Endodermal cell (in vitro differentiated cells): ENCODE results near the gene MRC2. TPM values are rescaled to one million over a fixed set of nuclear protein-coding genes. Genes with fewer than 3 reads are reported as not detected.

Experiments used
- DNase-seq: peaks from one replicate; pipeline ENCODE4 v3.0.0-alpha.2; 2017
- H3K27ac ChIP-seq: 2 replicates; pipeline ENCODE4 v1.5.1; 2013; ENCODE audit warnings: mild to moderate bottlenecking, low read depth, low read length, moderate library complexity
- H3K27me3 ChIP-seq: 2 replicates; pipeline ENCODE4 v1.6.1; 2013; ENCODE audit warnings: mild to moderate bottlenecking, low read length, moderate library complexity; ENCODE audit not compliant: insufficient read depth, control insufficient read depth, poor library complexity, severe bottlenecking
- H3K36me3 ChIP-seq: 2 replicates; pipeline ENCODE4 v1.7.0; 2013; ENCODE audit warnings: mild to moderate bottlenecking, low read length, moderate library complexity; ENCODE audit not compliant: control insufficient read depth, insufficient read depth
- H3K4me1 ChIP-seq: one replicate; pipeline ENCODE4 v1.7.0; 2013; ENCODE audit warnings: low read length; ENCODE audit not compliant: control insufficient read depth, insufficient read depth
- H3K4me3 ChIP-seq: 2 replicates; pipeline ENCODE4 v1.5.1; 2013; ENCODE audit warnings: mild to moderate bottlenecking, low read length, moderate library complexity
- H3K9ac ChIP-seq: 2 replicates; pipeline ENCODE4 v1.6.1; 2013; ENCODE audit warnings: mild to moderate bottlenecking, low read length, moderate library complexity; ENCODE audit not compliant: poor library complexity, severe bottlenecking; ENCODE audit errors: extremely low read depth
- H3K9me3 ChIP-seq: 2 replicates; pipeline ENCODE4 v1.6.1; 2013; ENCODE audit warnings: mild to moderate bottlenecking, low read length, moderate library complexity; ENCODE audit not compliant: control insufficient read depth
- H3K27ac Mint-ChIP-seq: 2 replicates; pipeline ENCODE4 v1.8.0; 2020; ENCODE audit warnings: mixed read lengths
- H3K27me3 Mint-ChIP-seq: 2 replicates; pipeline ENCODE4 v1.8.0; 2021; ENCODE audit warnings: mild to moderate bottlenecking, mixed read lengths; ENCODE audit not compliant: insufficient read depth
- H3K36me3 Mint-ChIP-seq: 2 replicates; pipeline ENCODE4 v1.8.0; 2020; ENCODE audit warnings: low read depth, mixed read lengths
- H3K4me1 Mint-ChIP-seq: 2 replicates; pipeline ENCODE4 v1.8.0; 2020; ENCODE audit warnings: mixed read lengths
- H3K4me3 Mint-ChIP-seq: 2 replicates; pipeline ENCODE4 v1.8.0; 2020; ENCODE audit warnings: mild to moderate bottlenecking, moderate library complexity, mixed read lengths
- H3K9me3 Mint-ChIP-seq: 2 replicates; pipeline ENCODE4 v1.8.0; 2020; ENCODE audit warnings: mild to moderate bottlenecking, mixed read lengths
- CTCF ChIP-seq: fragments of 200-600 bp; sonication (generic); conservative IDR thresholded peaks from 2 replicates; pipeline ENCODE4 v1.5.0; 2021; ENCODE audit warnings: antibody characterized with exemption, mild to moderate bottlenecking
- WGBS, 2 experiments: methylation state at CpG; one replicate each; pipeline versions ENCODE4 v1.1.5 to v1.1.7; 2013; ENCODE audit warnings: missing lambda C conversion rate in 2 of 2, mixed read lengths in 1 of 2; ENCODE audit not compliant: insufficient coverage in 1 of 2, insufficient read length in 1 of 2; 5-methylcytosine and 5-hydroxymethylcytosine counted together
- total RNA-seq, 2 donors: library from RNA; stranded (reverse); fragmentation: NEBNext Ultra II Directional in 1 of 2; extraction: Animal tissue kit (Norgen Biotek cat#: 25700) in 1 of 2; gene quantifications; 2 replicates in 1 of 2; 3 replicates in 1 of 2; pipeline ENCODE4 v1.2.1, GENCODE V29; 2021

The MRC2 gene
- total RNA-seq, 2 donors from 2014 or later, result 103 to 165 TPM

- peaks cover 69% of the 10 kb centered on the region for H3K36me3 Mint-ChIP-seq
- no peaks in the 10 kb centered on the region for H3K27me3 Mint-ChIP-seq
- peaks cover 85% of the 10 kb centered on the region for H3K36me3 ChIP-seq
Observed at GRCh38 chr17:62597150-62597549, 30.3 kb upstream of the MRC2 start.

GRCh38 chr17:62597920-62598319 is 29.6 kb upstream of the MRC2 start:
- no peak overlapping the region for H3K9ac ChIP-seq
- Mint-ChIP-seq H3K27me3 (no peaks in the 10 kb centered on the region), H3K36me3 (peaks cover 75% of the 10 kb centered on the region), H3K9me3 (peaks cover 17% of the 10 kb centered on the region), H3K4me1 (peaks cover 21% of the 10 kb centered on the region), H3K4me3 (no peak overlapping the region), H3K27ac (no peak overlapping the region)
- H3K4me3 ChIP-seq, result no peak overlapping the region
- DNase-seq, result no peak
- H3K36me3 ChIP-seq, result peaks cover 85% of the 10 kb centered on the region
- WGBS, 2 experiments, result 89 to 90% methylated on average over 1 to 2 of the region's 2 CpGs
- H3K4me1 ChIP-seq, result no peaks in the 10 kb centered on the region
- no peak overlapping the region for H3K27ac ChIP-seq
- H3K9me3 ChIP-seq, result peaks cover 34% of the 10 kb centered on the region
- no peaks in the 10 kb centered on the region for H3K27me3 ChIP-seq
- TF ChIP-seq CTCF, result no peak

More at GRCh38 chr17:62597150-62597549, 30.3 kb upstream of the MRC2 start:
- no peak overlapping the region for H3K9ac ChIP-seq
- no peaks in the 10 kb centered on the region for H3K27me3 ChIP-seq
- H3K4me1 Mint-ChIP-seq, result peaks cover 21% of the 10 kb centered on the region
- WGBS, 2 experiments, result 95 to 100% methylated on average over 2 of the region's 2 CpGs
- H3K27ac Mint-ChIP-seq, result no peak overlapping the region
- peaks cover 17% of the 10 kb centered on the region for H3K9me3 Mint-ChIP-seq
- H3K27ac ChIP-seq, result no peak overlapping the region
- H3K9me3 ChIP-seq, result peaks cover 34% of the 10 kb centered on the region
- no peak for TF ChIP-seq CTCF
- no peak overlapping the region for H3K4me3 Mint-ChIP-seq
- H3K4me3 ChIP-seq, result no peak overlapping the region
- H3K4me1 ChIP-seq, result no peaks in the 10 kb centered on the region
- DNase-seq, result no peak

GRCh38 chr17:62599964-62600657 is 27.4 kb upstream of the MRC2 start:
- Mint-ChIP-seq H3K27ac (peak overlapping the region; percentile 41), H3K27me3 (no peaks in the 10 kb centered on the region), H3K4me1 (peaks cover 21% of the 10 kb centered on the region), H3K36me3 (peaks cover 73% of the 10 kb centered on the region), H3K4me3 (no peak overlapping the region), H3K9me3 (peaks cover 14% of the 10 kb centered on the region)
- Histone ChIP-seq H3K27ac (no peak overlapping the region), H3K9ac (no peak overlapping the region), H3K27me3 (no peaks in the 10 kb centered on the region), H3K36me3 (peaks cover 77% of the 10 kb centered on the region), H3K4me1 (no peaks in the 10 kb centered on the region), H3K9me3 (peaks cover 22% of the 10 kb centered on the region), H3K4me3 (no peak overlapping the region)
- WGBS, 2 experiments, result 95% methylated on average over 5 of the region's 6 CpGs
- no peak for TF ChIP-seq CTCF
- DNase-seq, result no peak
